SKM-1 (cell line): ENCODE measurements around the gene FBXO44.

Experiments
- DNase-seq: peaks from one replicate; lab custom pipeline; 2025; ENCODE audit not compliant: unreplicated experiment; lab: John Stamatoyannopoulos, UW

The FBXO44 gene

GRCh38 chr1:11639372-11639771, 15.3 kb upstream of the FBXO44 start:
- no peak for DNase-seq

DNA sequence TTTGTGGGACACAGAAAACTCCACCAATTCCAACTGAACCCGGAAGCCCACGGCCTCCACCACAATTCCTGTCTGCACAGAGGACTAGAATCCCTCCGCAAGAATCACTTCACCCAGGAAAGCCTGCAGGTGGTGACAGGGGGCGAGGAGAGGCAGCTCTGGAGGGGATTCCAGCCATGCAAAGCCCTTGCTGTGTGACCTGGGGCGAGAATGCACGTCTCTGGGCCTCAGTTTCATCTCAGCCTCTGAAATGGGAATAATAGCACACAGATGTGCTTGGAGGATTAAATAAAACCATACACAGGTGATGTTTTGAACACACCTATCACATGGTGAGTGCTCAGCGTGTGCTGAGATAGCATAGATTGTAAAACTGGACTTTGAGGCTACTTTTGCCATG, 14.6 kb upstream of the FBXO44 start:
- DNase-seq = no peak

- DNase-seq = no peak
Measured at GRCh38 chr1:11640944-11641343, 13.7 kb upstream of the FBXO44 start.

DNA sequence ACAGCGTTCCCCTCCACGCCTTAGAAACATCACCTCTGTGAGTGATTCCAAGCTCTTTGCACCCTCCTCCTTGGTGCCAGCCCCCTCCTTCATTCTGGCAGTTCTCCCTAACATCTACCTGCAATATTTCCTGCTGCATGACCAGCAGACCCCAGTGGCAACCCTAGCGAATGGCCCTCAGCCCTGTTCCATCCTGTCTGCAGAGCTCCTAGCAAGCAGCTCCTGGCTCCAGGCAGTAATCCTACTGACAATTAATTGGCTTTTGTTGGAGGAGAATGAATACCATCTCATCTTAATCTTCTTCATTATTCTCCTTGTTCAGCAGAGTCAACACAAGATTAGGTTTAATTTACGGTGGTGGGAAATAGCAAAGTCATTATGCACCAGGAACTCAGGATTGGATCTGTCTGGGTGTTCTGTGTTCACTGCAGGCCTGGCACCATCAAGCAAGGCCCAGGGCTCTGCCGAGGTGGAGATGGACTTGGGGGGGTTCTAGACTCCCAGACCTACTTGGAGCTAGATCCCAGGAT, 12.8 kb upstream of the FBXO44 start:
- DNase-seq = no peak

DNA sequence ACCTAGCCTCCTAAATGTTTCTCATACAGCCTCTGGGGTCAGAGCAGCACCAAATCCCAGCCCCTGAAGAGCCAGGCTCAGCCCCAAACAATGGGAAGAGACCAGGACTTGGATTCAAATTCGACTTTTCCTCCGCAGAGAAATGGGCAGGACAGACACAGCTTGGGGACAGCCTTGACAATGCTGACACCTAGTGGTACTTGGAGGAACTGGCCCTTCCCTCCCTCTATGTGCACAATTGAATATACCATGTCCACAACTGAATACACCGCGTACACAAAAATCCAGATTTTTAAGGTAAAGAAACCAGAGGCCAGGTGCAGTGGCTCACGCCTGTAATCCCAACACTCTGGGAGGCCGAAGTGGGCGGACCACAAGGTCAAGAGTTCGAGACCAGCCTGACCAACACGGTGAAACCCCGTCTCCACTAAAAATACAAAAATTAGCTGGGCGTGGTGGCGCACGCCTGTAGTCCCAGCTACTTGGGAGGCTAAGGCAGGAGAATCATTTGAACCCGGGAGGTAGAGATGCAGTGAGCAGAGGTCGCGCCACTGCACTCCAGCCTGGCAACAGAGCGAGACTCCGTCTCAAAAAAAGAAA, 12.2 kb upstream of the FBXO44 start:
- DNase-seq = peak; percentile 6

DNA sequence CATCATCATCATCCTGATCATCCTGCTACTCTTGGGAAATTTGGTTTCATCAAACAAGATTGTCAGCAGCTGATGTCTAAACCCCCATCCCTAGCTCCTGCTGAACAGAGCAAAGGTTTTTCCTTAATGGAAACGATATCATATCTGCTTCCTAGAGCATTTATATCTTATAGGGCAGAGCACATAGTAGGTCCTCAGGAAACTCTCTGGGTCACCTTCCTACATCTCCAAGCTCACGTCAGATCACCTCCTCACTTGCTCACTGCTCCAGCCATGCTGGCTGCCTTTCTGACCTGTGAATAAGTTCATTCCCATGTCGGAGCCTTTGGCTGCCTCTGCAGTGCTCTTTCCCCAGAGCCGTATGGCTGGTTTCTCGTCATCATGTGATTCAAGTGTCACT, 10.9 kb upstream of the FBXO44 start:
- DNase-seq = no peak

- DNase-seq = no peak
Measured at GRCh38 chr1:11645270-11645669, 9.4 kb upstream of the FBXO44 start.

- DNase-seq = peak; percentile 80
Measured at GRCh38 chr1:11645670-11646265, 8.9 kb upstream of the FBXO44 start.

DNA sequence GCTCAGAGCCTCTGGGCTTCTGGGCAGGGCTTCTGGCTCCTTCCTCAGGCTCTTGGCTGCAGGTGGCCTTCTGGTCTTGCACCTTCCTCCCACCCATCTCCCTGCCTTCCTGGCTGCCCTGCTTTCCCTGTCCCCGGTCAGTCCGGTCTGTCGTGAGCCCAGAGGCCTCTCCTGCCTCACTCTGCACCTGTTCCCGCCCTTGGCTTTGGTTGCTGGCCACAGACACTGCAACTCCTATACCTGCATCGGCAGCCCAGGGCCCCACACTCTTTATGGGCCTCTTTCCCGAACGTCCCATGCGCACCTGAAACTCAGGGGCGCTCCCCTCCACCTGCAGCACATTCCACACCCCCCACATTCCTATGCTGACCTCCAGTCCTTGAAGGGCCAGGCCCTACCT, 8.4 kb upstream of the FBXO44 start:
- DNase-seq = no peak

- no peak for DNase-seq
Measured at GRCh38 chr1:11647333-11647732, 7.3 kb upstream of the FBXO44 start.

- DNase-seq = no peak
Measured at GRCh38 chr1:11648039-11648438, 6.6 kb upstream of the FBXO44 start.

DNA sequence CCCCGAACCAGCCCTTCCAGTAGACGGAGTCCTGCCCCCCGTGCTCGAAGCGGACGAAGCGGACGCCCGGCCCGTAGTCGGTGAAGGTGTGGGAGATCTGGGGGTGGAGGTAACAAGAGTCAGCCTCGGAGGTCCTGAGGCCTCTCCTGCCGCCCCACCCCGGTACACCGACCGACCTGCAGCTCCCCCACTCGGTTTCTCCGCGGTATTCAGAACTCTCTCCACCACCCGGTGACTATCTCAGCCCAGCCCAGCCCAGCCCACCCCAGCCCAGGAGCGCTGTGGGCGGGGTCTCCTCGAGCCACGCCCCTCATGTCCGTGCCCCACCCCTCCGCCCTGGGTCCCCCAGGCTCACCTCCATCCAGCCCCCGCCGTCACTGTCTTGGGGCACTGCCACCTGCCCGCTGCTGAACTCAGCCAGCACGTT, 5.9 kb upstream of the FBXO44 start:
- DNase-seq = no peak

- no peak for DNase-seq
Measured at GRCh38 chr1:11649237-11649623, 5.4 kb upstream of the FBXO44 start.

DNA sequence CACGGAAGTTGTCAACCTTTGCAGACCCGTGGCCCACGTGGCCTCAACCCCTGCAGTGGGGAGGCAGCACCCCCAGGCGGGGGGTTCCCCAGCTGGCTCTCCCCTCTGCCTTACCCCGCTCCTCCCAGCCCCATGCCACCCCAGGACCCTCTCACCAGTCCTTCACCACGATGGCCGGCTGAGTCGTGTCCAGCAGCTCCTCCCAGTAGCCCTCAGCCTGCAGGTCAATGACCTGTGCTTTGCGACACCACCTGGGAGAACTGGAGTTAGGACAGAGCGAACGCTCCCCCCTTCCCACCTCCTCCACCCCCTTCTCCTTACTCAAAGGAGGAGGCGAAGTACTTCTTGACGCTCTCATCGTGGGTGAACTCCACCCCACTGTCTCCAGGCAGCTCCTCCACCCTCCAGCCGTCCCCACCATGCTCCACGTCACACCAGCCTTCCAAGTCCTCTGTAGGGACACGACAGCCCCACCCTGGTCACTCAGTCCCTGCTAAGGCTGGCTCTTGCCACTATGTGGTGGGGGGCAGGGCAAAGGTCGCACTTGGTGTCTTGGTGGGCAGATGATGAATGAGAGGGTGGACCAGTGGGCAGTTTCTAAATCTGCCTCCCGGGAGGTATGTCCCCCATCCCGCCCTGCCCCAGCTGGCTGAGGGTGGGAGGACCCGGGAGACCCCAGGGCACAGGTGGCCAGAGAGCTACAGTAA, 4.9 kb upstream of the FBXO44 start:
- no peak for DNase-seq

- DNase-seq = peak; percentile 19
Measured at GRCh38 chr1:11650331-11650991, 4.2 kb upstream of the FBXO44 start.

DNA sequence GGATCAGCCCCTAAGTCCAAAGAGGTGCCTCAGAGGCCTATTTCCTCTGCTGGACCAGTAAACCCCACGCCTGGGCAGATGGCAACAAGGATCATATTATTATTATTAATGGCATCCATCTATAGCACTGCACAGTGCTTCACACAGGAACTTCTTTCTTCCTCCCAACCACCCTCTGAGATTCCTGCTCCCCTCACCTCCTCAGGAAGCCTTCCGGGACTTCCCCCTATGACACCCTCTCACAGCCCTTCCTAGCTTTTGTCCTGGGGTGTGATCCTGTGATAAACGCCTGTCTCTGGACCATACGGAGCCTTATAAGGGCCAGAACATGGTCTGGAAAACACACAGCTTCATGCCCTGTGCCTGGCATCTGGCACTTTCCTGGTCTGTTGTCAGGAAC, 3.7 kb upstream of the FBXO44 start:
- no peak for DNase-seq

GRCh38 chr1:11652203-11652780, 2.4 kb upstream of the FBXO44 start:
- no peak for DNase-seq

DNA sequence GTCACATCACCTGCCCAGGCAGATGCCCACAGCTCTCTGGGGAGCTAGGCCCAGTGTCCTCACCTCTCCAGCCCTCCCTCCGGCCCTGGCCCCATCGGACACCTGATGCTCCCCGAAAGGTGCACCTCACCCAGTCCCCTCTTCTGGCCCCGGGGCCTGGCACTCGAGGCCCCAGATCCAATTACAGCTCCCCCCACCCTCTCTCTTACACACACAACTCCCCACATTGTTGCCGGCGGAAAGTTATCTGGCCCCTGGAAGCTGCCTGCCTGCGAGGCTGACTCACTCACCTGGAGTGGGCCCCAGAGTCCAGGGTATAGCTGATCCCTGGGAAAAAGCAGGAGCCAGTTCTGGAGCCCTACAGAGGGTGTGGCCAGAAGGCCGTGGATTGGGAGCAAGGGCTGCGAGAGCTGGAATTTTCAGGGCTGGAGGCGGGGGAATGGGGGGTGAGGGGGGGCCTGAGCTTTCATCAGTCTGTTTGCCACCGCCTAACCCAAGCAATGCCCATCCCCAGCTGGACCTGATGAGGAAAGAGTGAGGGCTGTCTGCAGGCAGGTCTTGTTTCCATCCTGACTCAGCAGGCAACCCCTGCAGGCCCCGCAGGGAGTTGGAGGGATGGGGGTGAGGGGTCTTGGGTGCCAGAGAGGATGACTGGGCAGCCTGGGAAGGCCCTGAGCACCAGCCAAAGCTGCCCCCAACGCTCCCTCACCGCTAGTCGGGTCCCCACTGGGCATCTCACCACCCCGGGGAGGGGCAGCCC, 1.4 kb upstream of the FBXO44 start:
- DNase-seq = no peak

DNA sequence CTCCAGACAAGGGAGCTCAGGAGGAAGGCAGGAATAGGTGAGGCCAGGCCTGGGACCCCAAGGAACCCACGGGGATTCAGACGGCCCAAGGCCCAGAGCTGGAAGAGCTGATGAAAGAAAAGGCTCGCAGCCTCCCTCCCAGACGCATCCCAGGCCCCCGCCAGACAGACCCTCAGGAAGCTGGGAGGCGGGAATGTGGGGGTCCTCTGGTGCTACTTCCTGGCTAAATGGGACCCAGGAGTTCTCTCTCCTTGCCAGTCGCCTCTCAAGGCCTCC, 878 bp upstream of the FBXO44 start:
- no peak for DNase-seq

DNA sequence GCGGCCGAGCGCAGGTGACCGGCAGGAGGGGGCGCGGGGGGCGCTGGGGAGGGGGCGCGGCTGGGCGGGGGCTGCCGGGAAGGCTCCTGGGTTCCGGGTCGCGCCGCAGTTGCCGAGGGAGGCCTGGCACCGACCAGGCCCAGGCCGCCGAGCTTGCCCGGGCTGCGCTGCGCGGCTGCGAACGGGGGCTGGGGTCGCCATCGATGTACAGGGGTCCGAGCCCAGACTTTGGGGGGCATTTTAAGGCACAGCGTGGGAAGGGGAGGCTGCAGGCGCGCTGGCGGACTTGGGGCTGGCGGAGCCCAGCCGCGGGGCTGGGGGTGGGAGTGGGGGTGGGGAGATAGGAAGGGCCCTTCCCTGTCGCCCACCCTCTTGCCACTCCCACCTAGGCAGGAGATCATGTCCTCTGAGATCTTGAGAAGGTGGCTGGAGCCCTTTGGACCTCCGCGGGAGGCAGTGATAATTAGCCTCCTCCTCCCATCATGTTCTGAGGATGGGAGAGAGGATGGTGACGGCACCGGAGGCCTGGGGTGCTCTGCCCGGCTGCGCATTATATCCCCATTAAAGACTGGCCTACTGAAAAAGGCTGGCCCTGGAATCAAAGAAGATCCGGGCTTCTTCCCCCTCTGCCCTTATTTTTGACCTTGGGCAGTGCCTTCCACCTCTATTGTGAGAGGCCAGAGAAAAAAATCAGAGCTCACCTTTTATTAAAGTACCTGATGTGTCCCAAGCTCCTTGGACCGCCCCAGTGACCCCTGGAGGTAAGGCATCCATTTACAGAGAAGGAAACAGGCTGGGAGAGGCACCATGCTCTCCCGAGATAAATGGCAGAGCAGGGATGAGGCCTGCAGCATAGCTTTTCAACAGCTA, 497 bp downstream of the FBXO44 start:
- no peak for DNase-seq
